HepG2 (cell line): ENCODE results near the gene C12orf60. TPM values are rescaled to one million over a fixed set of nuclear protein-coding genes. Genes with fewer than 3 reads are reported as not detected.

Source experiments
- ATAD3A ChIP-seq: sonication (generic); formaldehyde crosslinking; IDR thresholded peaks from 2 replicates; pipeline ENCODE4 v1.4.0; 2020; ENCODE audit warnings: missing genetic modification reagents
- HES4 ChIP-seq: sonication (generic); formaldehyde crosslinking; IDR thresholded peaks from 2 replicates; pipeline ENCODE4 v1.9.0; 2021; ENCODE audit warnings: mild to moderate bottlenecking, missing genetic modification reagents, borderline replicate concordance
- HOXD1 ChIP-seq: sonication (generic); formaldehyde crosslinking; IDR thresholded peaks from 2 replicates; pipeline ENCODE4 v1.5.0; 2020; ENCODE audit warnings: missing genetic modification reagents
- ISL2 ChIP-seq: sonication (generic); formaldehyde crosslinking; IDR thresholded peaks from 2 replicates; pipeline ENCODE4 v1.5.0; 2020; ENCODE audit warnings: missing genetic modification reagents
- KMT2A ChIP-seq: sonication (generic); formaldehyde crosslinking; IDR thresholded peaks from 2 replicates; pipeline ENCODE4 v1.4.0; 2020; ENCODE audit warnings: missing genetic modification reagents
- NFYB ChIP-seq: sonication (generic); formaldehyde crosslinking; IDR thresholded peaks from 2 replicates; pipeline ENCODE4 v1.4.0; 2020; ENCODE audit warnings: missing genetic modification reagents
- POLR2A ChIP-seq, 2 experiments: IDR thresholded peaks; 2 replicates each; pipeline ENCODE4 v1.6.1; 2011; ENCODE audit warnings: low read depth in 2 of 2, low read length in 2 of 2, mild to moderate bottlenecking in 1 of 2, moderate library complexity in 1 of 2; ENCODE audit not compliant: insufficient read depth in 1 of 2
- SIX4 ChIP-seq: sonication (generic); formaldehyde crosslinking; IDR thresholded peaks from 2 replicates; pipeline ENCODE4 v1.4.0; 2020; ENCODE audit warnings: missing genetic modification reagents
- ZFP90 ChIP-seq: sonication (generic); formaldehyde crosslinking; IDR thresholded peaks from 2 replicates; pipeline ENCODE4 v1.8.0; 2022; ENCODE audit warnings: missing genetic modification reagents, mild to moderate bottlenecking, inconsistent platforms, borderline replicate concordance
- ZNF251 ChIP-seq: sonication (generic); formaldehyde crosslinking; IDR thresholded peaks from 2 replicates; pipeline ENCODE4 v1.9.0; 2021; ENCODE audit warnings: mild to moderate bottlenecking, missing genetic modification reagents
- ZNF33A ChIP-seq: sonication (generic); formaldehyde crosslinking; IDR thresholded peaks from 2 replicates; pipeline ENCODE4 v1.5.1; 2020; ENCODE audit warnings: missing genetic modification reagents, mild to moderate bottlenecking, moderate library complexity, borderline replicate concordance
- ZNF34 ChIP-seq: sonication (generic); formaldehyde crosslinking; IDR thresholded peaks from 2 replicates; pipeline ENCODE4 v1.4.0; 2020; ENCODE audit warnings: mild to moderate bottlenecking, missing genetic modification reagents, borderline replicate concordance
- ZNF430 ChIP-seq: sonication (generic); formaldehyde crosslinking; IDR thresholded peaks from 2 replicates; pipeline ENCODE4 v1.9.0; 2021; ENCODE audit warnings: mild to moderate bottlenecking, missing genetic modification reagents
- ZSCAN20 ChIP-seq: sonication (generic); formaldehyde crosslinking; IDR thresholded peaks from 2 replicates; pipeline ENCODE4 v1.4.0; 2020; ENCODE audit warnings: missing genetic modification reagents, mild to moderate bottlenecking, borderline replicate concordance
- polyA plus RNA-seq, 8 experiments: library from polyadenylated mRNA; depleted of rRNA in 3 of 8; stranded (reverse) in 7 of 8; unstranded in 1 of 8; fragments of >200 nt; fragmentation: Illumina TruSeq in 4 of 8; extraction: Trizol in 4 of 8; gene quantifications; 2 replicates each; pipeline versions ENCODE4 v1.2.1 to v1.2.3, GENCODE V29; 2011 to 2016; ENCODE audit warnings: low read depth in 4 of 8, missing spikeins in 1 of 8, mixed read lengths in 1 of 8; ENCODE audit not compliant: insufficient read depth in 1 of 8
- total RNA-seq, 5 experiments: library from RNA; depleted of rRNA; stranded (reverse); fragments of >200 nt; fragmentation: Illumina TruSeq; extraction: Trizol; gene quantifications; 2 replicates each; pipeline ENCODE4 v1.2.3, GENCODE V29; 2016; ENCODE audit warnings: low read depth in 1 of 5
- TF ChIP-seq, protein P1 (sequence below): sonication (generic); formaldehyde crosslinking; IDR thresholded peaks from 2 replicates; pipeline ENCODE4 v1.4.0; 2020; ENCODE audit warnings: missing genetic modification reagents, mild to moderate bottlenecking, borderline replicate concordance
- TF ChIP-seq, protein P2 (sequence below): sonication (generic); formaldehyde crosslinking; IDR thresholded peaks from 2 replicates; pipeline ENCODE4 v1.4.0; 2020; ENCODE audit warnings: missing genetic modification reagents, borderline replicate concordance
- TF ChIP-seq, protein P3 (sequence below): sonication (generic); formaldehyde crosslinking; IDR thresholded peaks from 2 replicates; pipeline ENCODE4 v1.4.0; 2020; ENCODE audit warnings: mild to moderate bottlenecking, missing genetic modification reagents

C12orf60 gene
- total and polyA plus RNA-seq, 2 of the 13 experiments (the other 11 are each of a cell fraction or from before 2014, with no cell fraction given), result 0.55 to 1.4 TPM

DNA sequence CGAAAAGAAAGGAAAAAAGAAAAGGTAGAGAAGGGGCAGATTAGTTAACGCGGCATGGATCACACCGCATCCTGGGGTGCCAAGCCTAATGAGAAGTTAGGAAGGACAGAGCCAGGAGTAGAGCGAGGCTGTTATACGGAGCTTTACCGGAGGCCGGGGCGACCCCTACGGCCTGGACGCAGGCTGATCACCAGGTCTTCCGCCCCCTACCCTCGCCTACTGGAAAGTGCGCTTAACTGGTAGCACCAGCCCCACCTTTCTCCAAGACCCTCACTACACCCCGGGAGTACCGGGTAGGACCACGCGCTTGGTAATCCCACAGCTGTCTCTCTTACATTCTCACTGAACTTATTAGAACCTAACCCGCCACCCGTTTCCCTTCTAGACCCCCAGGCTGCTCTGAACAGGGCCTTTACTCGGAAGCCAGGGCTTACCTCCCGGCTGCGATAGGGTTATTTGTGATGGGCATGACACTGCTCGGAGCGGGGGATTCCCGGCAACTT is 34.0 kb upstream of the C12orf60 start (continued):
- TF ChIP-seq, protein P1, sequence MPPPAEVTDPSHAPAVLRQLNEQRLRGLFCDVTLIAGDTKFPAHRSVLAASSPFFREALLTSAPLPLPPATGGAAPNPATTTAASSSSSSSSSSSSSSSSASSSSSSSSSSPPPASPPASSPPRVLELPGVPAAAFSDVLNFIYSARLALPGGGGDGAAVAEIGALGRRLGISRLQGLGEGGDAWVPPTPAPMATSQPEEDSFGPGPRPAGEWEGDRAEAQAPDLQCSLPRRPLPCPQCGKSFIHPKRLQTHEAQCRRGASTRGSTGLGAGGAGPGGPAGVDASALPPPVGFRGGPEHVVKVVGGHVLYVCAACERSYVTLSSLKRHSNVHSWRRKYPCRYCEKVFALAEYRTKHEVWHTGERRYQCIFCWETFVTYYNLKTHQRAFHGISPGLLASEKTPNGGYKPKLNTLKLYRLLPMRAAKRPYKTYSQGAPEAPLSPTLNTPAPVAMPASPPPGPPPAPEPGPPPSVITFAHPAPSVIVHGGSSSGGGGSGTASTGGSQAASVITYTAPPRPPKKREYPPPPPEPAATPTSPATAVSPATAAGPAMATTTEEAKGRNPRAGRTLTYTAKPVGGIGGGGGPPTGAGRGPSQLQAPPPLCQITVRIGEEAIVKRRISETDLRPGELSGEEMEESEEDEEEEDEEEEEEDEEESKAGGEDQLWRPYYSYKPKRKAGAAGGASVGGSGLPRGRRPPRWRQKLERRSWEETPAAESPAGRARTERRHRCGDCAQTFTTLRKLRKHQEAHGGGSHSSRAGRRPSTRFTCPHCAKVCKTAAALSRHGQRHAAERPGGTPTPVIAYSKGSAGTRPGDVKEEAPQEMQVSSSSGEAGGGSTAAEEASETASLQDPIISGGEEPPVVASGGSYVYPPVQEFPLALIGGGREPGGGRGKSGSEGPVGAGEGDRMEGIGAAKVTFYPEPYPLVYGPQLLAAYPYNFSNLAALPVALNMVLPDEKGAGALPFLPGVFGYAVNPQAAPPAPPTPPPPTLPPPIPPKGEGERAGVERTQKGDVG, result 0 out of 2 replicates have a peak, but pooled peaks have one; percentile 72
- TF ChIP-seq, protein P2, sequence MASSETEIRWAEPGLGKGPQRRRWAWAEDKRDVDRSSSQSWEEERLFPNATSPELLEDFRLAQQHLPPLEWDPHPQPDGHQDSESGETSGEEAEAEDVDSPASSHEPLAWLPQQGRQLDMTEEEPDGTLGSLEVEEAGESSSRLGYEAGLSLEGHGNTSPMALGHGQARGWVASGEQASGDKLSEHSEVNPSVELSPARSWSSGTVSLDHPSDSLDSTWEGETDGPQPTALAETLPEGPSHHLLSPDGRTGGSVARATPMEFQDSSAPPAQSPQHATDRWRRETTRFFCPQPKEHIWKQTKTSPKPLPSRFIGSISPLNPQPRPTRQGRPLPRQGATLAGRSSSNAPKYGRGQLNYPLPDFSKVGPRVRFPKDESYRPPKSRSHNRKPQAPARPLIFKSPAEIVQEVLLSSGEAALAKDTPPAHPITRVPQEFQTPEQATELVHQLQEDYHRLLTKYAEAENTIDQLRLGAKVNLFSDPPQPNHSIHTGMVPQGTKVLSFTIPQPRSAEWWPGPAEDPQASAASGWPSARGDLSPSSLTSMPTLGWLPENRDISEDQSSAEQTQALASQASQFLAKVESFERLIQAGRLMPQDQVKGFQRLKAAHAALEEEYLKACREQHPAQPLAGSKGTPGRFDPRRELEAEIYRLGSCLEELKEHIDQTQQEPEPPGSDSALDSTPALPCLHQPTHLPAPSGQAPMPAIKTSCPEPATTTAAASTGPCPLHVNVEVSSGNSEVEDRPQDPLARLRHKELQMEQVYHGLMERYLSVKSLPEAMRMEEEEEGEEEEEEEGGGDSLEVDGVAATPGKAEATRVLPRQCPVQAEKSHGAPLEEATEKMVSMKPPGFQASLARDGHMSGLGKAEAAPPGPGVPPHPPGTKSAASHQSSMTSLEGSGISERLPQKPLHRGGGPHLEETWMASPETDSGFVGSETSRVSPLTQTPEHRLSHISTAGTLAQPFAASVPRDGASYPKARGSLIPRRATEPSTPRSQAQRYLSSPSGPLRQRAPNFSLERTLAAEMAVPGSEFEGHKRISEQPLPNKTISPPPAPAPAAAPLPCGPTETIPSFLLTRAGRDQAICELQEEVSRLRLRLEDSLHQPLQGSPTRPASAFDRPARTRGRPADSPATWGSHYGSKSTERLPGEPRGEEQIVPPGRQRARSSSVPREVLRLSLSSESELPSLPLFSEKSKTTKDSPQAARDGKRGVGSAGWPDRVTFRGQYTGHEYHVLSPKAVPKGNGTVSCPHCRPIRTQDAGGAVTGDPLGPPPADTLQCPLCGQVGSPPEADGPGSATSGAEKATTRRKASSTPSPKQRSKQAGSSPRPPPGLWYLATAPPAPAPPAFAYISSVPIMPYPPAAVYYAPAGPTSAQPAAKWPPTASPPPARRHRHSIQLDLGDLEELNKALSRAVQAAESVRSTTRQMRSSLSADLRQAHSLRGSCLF (CRISPR knock-in tag), result no peak
- TF ChIP-seq SIX4 (CRISPR knock-in tag), result no peak
- no peak for TF ChIP-seq ZSCAN20
- no peak for TF ChIP-seq ZNF251 (CRISPR knock-in tag)
- 0 out of 2 replicates have a peak, but pooled peaks have one; percentile 49 for TF ChIP-seq HOXD1 (CRISPR knock-in tag)
- no peak for TF ChIP-seq HES4
- no peak; the same call in 1 of the 2 replicates for TF ChIP-seq KMT2A (CRISPR knock-in tag)
- TF ChIP-seq, protein P3, sequence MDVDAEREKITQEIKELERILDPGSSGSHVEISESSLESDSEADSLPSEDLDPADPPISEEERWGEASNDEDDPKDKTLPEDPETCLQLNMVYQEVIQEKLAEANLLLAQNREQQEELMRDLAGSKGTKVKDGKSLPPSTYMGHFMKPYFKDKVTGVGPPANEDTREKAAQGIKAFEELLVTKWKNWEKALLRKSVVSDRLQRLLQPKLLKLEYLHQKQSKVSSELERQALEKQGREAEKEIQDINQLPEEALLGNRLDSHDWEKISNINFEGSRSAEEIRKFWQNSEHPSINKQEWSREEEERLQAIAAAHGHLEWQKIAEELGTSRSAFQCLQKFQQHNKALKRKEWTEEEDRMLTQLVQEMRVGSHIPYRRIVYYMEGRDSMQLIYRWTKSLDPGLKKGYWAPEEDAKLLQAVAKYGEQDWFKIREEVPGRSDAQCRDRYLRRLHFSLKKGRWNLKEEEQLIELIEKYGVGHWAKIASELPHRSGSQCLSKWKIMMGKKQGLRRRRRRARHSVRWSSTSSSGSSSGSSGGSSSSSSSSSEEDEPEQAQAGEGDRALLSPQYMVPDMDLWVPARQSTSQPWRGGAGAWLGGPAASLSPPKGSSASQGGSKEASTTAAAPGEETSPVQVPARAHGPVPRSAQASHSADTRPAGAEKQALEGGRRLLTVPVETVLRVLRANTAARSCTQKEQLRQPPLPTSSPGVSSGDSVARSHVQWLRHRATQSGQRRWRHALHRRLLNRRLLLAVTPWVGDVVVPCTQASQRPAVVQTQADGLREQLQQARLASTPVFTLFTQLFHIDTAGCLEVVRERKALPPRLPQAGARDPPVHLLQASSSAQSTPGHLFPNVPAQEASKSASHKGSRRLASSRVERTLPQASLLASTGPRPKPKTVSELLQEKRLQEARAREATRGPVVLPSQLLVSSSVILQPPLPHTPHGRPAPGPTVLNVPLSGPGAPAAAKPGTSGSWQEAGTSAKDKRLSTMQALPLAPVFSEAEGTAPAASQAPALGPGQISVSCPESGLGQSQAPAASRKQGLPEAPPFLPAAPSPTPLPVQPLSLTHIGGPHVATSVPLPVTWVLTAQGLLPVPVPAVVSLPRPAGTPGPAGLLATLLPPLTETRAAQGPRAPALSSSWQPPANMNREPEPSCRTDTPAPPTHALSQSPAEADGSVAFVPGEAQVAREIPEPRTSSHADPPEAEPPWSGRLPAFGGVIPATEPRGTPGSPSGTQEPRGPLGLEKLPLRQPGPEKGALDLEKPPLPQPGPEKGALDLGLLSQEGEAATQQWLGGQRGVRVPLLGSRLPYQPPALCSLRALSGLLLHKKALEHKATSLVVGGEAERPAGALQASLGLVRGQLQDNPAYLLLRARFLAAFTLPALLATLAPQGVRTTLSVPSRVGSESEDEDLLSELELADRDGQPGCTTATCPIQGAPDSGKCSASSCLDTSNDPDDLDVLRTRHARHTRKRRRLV (CRISPR knock-in tag), result peak; percentile 5; the same call in 1 of the 2 replicates
- no peak for TF ChIP-seq ZNF33A (CRISPR knock-in tag)
- no peak for TF ChIP-seq POLR2A (IDR thresholded peaks at IDR 0.05; ENCODE audit: insufficient read depth in 1 of 2, low read depth in 2 of 2, low read length in 2 of 2)
- TF ChIP-seq ATAD3A (CRISPR knock-in tag), result no peak
- no peak; the same call in 1 of the 2 replicates for TF ChIP-seq ZNF430 (CRISPR knock-in tag)
- peak; percentile 56; the same call in 1 of the 2 replicates for TF ChIP-seq ZFP90 (CRISPR knock-in tag)
- peak; percentile 35; the same call in 1 of the 2 replicates for TF ChIP-seq ISL2 (CRISPR knock-in tag)
- TF ChIP-seq ZNF34, result 0 out of 2 replicates have a peak, but pooled peaks have one; percentile 11
- TF ChIP-seq NFYB (CRISPR knock-in tag), result no peak
